HFFc6 (cell line): Measurements from ENCODE around the gene RBMX. TPM values are rescaled to one million over a fixed set of nuclear protein-coding genes. Genes with fewer than 3 reads are reported as not detected.

Experiments used
- DNase-seq: peaks from one replicate; pipeline ENCODE4 v3.0.0-alpha.2; 2018
- H3K27ac Mint-ChIP-seq: 2 replicates; pipeline ENCODE4 v1.8.0; 2020; ENCODE audit warnings: mild to moderate bottlenecking, mixed read lengths
- H3K27me3 Mint-ChIP-seq: 2 replicates; pipeline ENCODE4 v1.8.0; 2021; ENCODE audit warnings: mild to moderate bottlenecking, moderate library complexity, mixed read lengths; ENCODE audit not compliant: insufficient read depth
- H3K36me3 Mint-ChIP-seq: 2 replicates; pipeline ENCODE4 v1.8.0; 2021; ENCODE audit warnings: low read depth, mixed read lengths
- H3K4me1 Mint-ChIP-seq: 2 replicates; pipeline ENCODE4 v1.8.0; 2020; ENCODE audit warnings: low read depth, mixed read lengths
- H3K4me3 Mint-ChIP-seq: 2 replicates; pipeline ENCODE4 v1.8.0; 2020; ENCODE audit warnings: mild to moderate bottlenecking, moderate library complexity, mixed read lengths
- H3K9me3 Mint-ChIP-seq: 2 replicates; pipeline ENCODE4 v1.8.0; 2020; ENCODE audit warnings: mild to moderate bottlenecking, mixed read lengths
- total RNA-seq, 6 experiments: library from RNA; stranded (reverse); fragmentation: NEBNext Ultra II Directional; extraction: Animal tissue kit (Norgen Biotek cat#: 25700); gene quantifications; 2 replicates in 1 of 6; 3 replicates in 5 of 6; pipeline ENCODE4 v1.2.3, GENCODE V29; 2021
- TF ChIP-seq, protein P1 (sequence below): fragments of 200-600 bp; sonication (generic); IDR thresholded peaks from 2 replicates; pipeline ENCODE4 v1.5.0; 2021; ENCODE audit warnings: antibody characterized with exemption, mild to moderate bottlenecking

The RBMX gene
- total RNA-seq, 6 experiments from 2014 or later: 127 to 191 (median 178) TPM

GRCh38 chrX:136870064-136870463 is 10.5 kb downstream of the RBMX start:
- Mint-ChIP-seq H3K9me3 (no peaks in the 10 kb centered on the region), H3K27me3 (no peaks in the 10 kb centered on the region), H3K36me3 (peaks cover 33% of the 10 kb centered on the region), H3K4me3 (no peak overlapping the region), H3K4me1 (peaks cover 7% of the 10 kb centered on the region; the same call in 1 of the 2 replicates), H3K27ac (peak overlapping the region; percentile 69; the same call in 1 of the 2 replicates)
- TF ChIP-seq, protein P1, sequence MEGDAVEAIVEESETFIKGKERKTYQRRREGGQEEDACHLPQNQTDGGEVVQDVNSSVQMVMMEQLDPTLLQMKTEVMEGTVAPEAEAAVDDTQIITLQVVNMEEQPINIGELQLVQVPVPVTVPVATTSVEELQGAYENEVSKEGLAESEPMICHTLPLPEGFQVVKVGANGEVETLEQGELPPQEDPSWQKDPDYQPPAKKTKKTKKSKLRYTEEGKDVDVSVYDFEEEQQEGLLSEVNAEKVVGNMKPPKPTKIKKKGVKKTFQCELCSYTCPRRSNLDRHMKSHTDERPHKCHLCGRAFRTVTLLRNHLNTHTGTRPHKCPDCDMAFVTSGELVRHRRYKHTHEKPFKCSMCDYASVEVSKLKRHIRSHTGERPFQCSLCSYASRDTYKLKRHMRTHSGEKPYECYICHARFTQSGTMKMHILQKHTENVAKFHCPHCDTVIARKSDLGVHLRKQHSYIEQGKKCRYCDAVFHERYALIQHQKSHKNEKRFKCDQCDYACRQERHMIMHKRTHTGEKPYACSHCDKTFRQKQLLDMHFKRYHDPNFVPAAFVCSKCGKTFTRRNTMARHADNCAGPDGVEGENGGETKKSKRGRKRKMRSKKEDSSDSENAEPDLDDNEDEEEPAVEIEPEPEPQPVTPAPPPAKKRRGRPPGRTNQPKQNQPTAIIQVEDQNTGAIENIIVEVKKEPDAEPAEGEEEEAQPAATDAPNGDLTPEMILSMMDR: no peak
- no peak for DNase-seq

DNA sequence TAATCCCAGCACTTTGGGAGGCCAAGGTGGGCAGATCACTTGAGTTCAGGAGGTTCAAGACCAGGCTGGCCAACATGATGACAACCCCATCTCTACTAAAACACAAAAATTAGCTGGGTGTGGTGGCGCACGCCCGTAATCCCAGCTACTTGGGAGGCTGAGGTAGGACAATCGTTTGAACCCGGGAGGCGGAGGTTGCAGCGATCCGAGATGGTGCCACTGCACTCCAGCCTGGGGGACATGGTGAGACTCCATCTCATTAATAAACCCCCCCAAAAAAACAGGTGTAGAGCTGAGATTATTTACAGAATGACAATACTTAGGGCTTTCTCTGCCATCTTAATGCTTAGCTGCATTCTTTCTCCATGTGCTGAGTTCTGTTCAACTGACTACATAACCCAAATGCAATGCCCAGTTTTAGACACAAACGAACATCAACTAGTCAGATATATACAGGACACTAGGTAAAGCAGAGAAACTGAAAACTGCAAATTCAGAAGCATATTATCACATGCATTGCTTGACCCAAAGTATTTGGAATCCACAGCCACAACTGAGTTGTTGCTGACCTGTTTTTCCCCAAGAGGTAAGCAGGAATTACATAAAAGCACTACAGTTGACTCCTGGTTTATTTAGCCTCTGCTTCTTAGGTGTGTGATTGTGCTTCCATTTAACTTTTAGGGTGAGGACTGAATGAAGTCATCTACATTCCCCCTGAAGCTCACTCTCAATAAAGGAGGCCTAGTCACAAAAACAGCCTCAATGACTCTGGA is 12.1 kb downstream of the RBMX start:
- no peak for DNase-seq
- H3K27me3 Mint-ChIP-seq: no peaks in the 10 kb centered on the region
- no peaks in the 10 kb centered on the region for H3K4me1 Mint-ChIP-seq
- no peak overlapping the region for H3K27ac Mint-ChIP-seq
- H3K36me3 Mint-ChIP-seq: peaks cover 23% of the 10 kb centered on the region; the same call in 1 of the 2 replicates
- H3K9me3 Mint-ChIP-seq: no peaks in the 10 kb centered on the region
- TF ChIP-seq, protein P1: no peak
- H3K4me3 Mint-ChIP-seq: no peak overlapping the region

DNA sequence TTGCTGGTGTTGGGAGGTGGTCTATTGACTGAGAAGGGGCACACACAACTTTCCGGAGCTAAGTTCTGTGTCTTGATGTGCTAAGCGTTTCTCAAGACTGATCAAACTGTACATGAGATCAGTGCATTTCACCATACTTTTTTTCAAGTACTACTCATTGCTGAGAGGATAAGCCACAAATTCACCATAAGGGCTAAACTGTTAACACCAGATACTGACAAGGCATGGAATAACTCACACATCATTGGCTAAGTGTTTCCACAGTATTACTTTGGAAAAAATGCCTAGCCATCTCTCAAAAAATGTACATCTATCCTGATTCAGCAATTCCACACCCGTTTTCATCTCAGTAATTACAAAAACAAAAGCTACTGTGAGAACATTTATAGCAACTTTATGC is 13.0 kb downstream of the RBMX start:
- no peaks in the 10 kb centered on the region for H3K4me1 Mint-ChIP-seq
- H3K27ac Mint-ChIP-seq: no peak overlapping the region; the same call in 1 of the 2 replicates
- H3K27me3 Mint-ChIP-seq: no peaks in the 10 kb centered on the region
- H3K9me3 Mint-ChIP-seq: no peaks in the 10 kb centered on the region
- TF ChIP-seq, protein P1: no peak
- DNase-seq: no peak
- H3K4me3 Mint-ChIP-seq: no peak overlapping the region
- H3K36me3 Mint-ChIP-seq: peaks cover 19% of the 10 kb centered on the region; the same call in 1 of the 2 replicates

GRCh38 chrX:136867096-136867491 is 13.4 kb downstream of the RBMX start:
- H3K36me3 Mint-ChIP-seq: peaks cover 16% of the 10 kb centered on the region; the same call in 1 of the 2 replicates
- H3K4me1 Mint-ChIP-seq: no peaks in the 10 kb centered on the region
- TF ChIP-seq, protein P1: no peak
- DNase-seq: no peak
- no peak overlapping the region for H3K4me3 Mint-ChIP-seq
- no peak overlapping the region for H3K27ac Mint-ChIP-seq
- H3K9me3 Mint-ChIP-seq: no peaks in the 10 kb centered on the region
- H3K27me3 Mint-ChIP-seq: no peaks in the 10 kb centered on the region

- peaks cover 19% of the 10 kb centered on the region; the same call in 1 of the 2 replicates for H3K36me3 Mint-ChIP-seq
- H3K9me3 Mint-ChIP-seq: no peaks in the 10 kb centered on the region
- TF ChIP-seq, protein P1: no peak
- H3K4me1 Mint-ChIP-seq: no peaks in the 10 kb centered on the region
- H3K27ac Mint-ChIP-seq: no peak overlapping the region; the same call in 1 of the 2 replicates
- DNase-seq: no peak
- H3K27me3 Mint-ChIP-seq: no peaks in the 10 kb centered on the region
- H3K4me3 Mint-ChIP-seq: no peak overlapping the region
These were observed 14.0 kb downstream of the RBMX start for GRCh38 chrX:136866337-136867095.
